ENCODE measurements around the gene SMPDL3A.

- TF ChIP-seq CTCF (IDR thresholded peaks at IDR 0.05) = no peak
- TF ChIP-seq POLR2A (IDR thresholded peaks at IDR 0.05) = no peak
Observed at GRCh38 chr6:122775975-122776374, 13.1 kb upstream of the SMPDL3A start.

Measured in thyroid gland (tissue), 4 donors.